Endothelial cell of umbilical vein (primary cell): ENCODE measurements around the gene IGFL4. TPM values are rescaled to one million over a fixed set of nuclear protein-coding genes. Genes with fewer than 3 reads are reported as not detected.

Experiments used
- BruUV-seq: library from RNA; stranded (reverse); fragments of 400-500 nt; replicated peaks from 2 replicates; lab custom pipeline; 2021; lab: Mats Ljungman, UMichigan
- CTCF ChIA-PET: fragments of 300-600, 350-600 bp; sonication (Branson Sonifier 250); formaldehyde crosslinking; loops from one replicate; lab custom pipeline; 2021; ENCODE audit warnings: antibody characterized with exemption, inconsistent platforms; lab: Charles Lee
- POLR2A ChIA-PET: fragments of 300-600, 350-600 bp; sonication (Branson Sonifier 250); formaldehyde crosslinking; loops from one replicate; lab custom pipeline; 2021; ENCODE audit warnings: antibody characterized with exemption, inconsistent platforms; lab: Charles Lee
- DNase-seq: peaks from one replicate; pipeline ENCODE4 v3.0.0-alpha.2; 2011; ENCODE audit warnings: low read depth, low spot score
- FAIRE-seq: peaks from 2 replicates; lab custom pipeline; 2011; peaks lifted over from hg19 to GRCh38; lab: Jason Lieb, UNC
- H2AFZ ChIP-seq: 2 replicates; pipeline ENCODE4 v1.6.0; 2012; ENCODE audit warnings: low read depth, low read length, control low read depth, inconsistent platforms
- H3K27ac ChIP-seq: 2 replicates; pipeline ENCODE4 v1.5.1; 2011; ENCODE audit warnings: low read depth, mild to moderate bottlenecking, control low read depth, low read length, moderate library complexity; ENCODE audit not compliant: insufficient read depth
- H3K27me3 ChIP-seq, 2 experiments: 2 replicates each; pipeline versions ENCODE4 v1.6.0 to v1.6.1; 2011; ENCODE audit warnings: low read length in 2 of 2, mixed read lengths in 1 of 2; ENCODE audit not compliant: control insufficient read depth in 2 of 2, insufficient read depth in 2 of 2
- H3K36me3 ChIP-seq, 2 experiments: 2 replicates in 1 of 2; 3 replicates in 1 of 2; pipeline ENCODE4 v1.5.1; 2011; ENCODE audit warnings: low read length in 2 of 2, mild to moderate bottlenecking in 1 of 2, moderate library complexity in 1 of 2; ENCODE audit not compliant: control insufficient read depth in 2 of 2, insufficient read depth in 2 of 2; ENCODE audit errors: extremely low read depth in 1 of 2
- H3K4me1 ChIP-seq: 3 replicates; pipeline ENCODE4 v1.5.1; 2011; ENCODE audit warnings: mild to moderate bottlenecking, low read length; ENCODE audit not compliant: control insufficient read depth, insufficient read depth; ENCODE audit errors: extremely low read depth
- H3K4me2 ChIP-seq: 2 replicates; pipeline ENCODE4 v1.6.1; 2011; ENCODE audit warnings: low read length, control low read depth, mixed read lengths; ENCODE audit not compliant: insufficient read depth
- H3K4me3 ChIP-seq, 3 experiments: fragments of 200-600 bp in 1 of 3; sonication (generic), shearing (Covaris generic) in 1 of 3; replicated peaks in 1 of 3; 2 replicates each; pipeline ENCODE4 v1.5.1; 2011 to 2016; ENCODE audit warnings: control low read depth in 3 of 3, low read length in 3 of 3, mild to moderate bottlenecking in 2 of 3, inconsistent platforms in 1 of 3, low read depth in 1 of 3, moderate library complexity in 1 of 3; ENCODE audit not compliant: insufficient read depth in 1 of 3
- H3K79me2 ChIP-seq: 2 replicates; pipeline ENCODE4 v1.6.0; 2012; ENCODE audit warnings: low read length, inconsistent platforms; ENCODE audit not compliant: control insufficient read depth, insufficient read depth
- H3K9ac ChIP-seq: replicated peaks from 2 replicates; pipeline ENCODE3; 2011; ENCODE audit warnings: low read length, control low read depth; ENCODE audit not compliant: insufficient read depth; ENCODE audit errors: extremely low read depth
- H3K9me1 ChIP-seq: replicated peaks from 3 replicates; pipeline ENCODE4 v1.6.0; 2011; ENCODE audit warnings: mild to moderate bottlenecking, low read length; ENCODE audit not compliant: control insufficient read depth, insufficient read depth; ENCODE audit errors: extremely low read depth
- H3K9me3 ChIP-seq: replicated peaks from 2 replicates; pipeline ENCODE4 v1.5.1; 2012; ENCODE audit warnings: low read length, inconsistent platforms; ENCODE audit not compliant: control insufficient read depth, insufficient read depth
- H4K20me1 ChIP-seq: replicated peaks from 2 replicates; pipeline ENCODE3; 2011; ENCODE audit warnings: mild to moderate bottlenecking, low read length; ENCODE audit not compliant: control insufficient read depth, insufficient read depth; ENCODE audit errors: extremely low read depth
- EZH2 ChIP-seq: IDR thresholded peaks from 2 replicates; pipeline ENCODE4 v1.6.1; 2012; ENCODE audit warnings: borderline replicate concordance, low read depth, mild to moderate bottlenecking, moderate library complexity, low read length, inconsistent platforms; ENCODE audit not compliant: severe bottlenecking
- GATA2 ChIP-seq: IDR thresholded peaks from 2 replicates; pipeline ENCODE4 v1.7.0; 2011; ENCODE audit warnings: low read depth, mild to moderate bottlenecking, moderate library complexity, mixed read lengths, low read length; ENCODE audit not compliant: insufficient read length, insufficient read depth
- JUN ChIP-seq: IDR thresholded peaks from 2 replicates; pipeline ENCODE4 v1.6.1; 2011; ENCODE audit warnings: borderline replicate concordance, low read depth; ENCODE audit not compliant: insufficient read length, insufficient read depth
- POLR2A ChIP-seq: IDR thresholded peaks from 2 replicates; pipeline ENCODE4 v1.6.1; 2012; ENCODE audit warnings: low read depth, mild to moderate bottlenecking, control low read depth, low read length
- dilution Hi-C: fragments of 300-500 bp; cut with MboI; formaldehyde crosslinking; loops from one replicate; pipeline ENCODE4 v1.15.0; 2019; ENCODE audit warnings: low sequenced_read_pairs; ENCODE audit not compliant: extremely low pct_ligation_motif_present
- intact Hi-C: fragments of 100-400 bp; cut with micrococcal nuclease; formaldehyde crosslinking; loops from one replicate; pipeline ENCODE4 v1.10.0; 2022
- polyA plus RNA-seq, 4 experiments: library from polyadenylated mRNA; depleted of rRNA in 3 of 4; stranded (reverse) in 3 of 4; unstranded in 1 of 4; fragments of >200 nt; gene quantifications; 2 replicates each; pipeline versions ENCODE4 v1.2.1 to v1.2.3, GENCODE V29; 2011 to 2012; ENCODE audit warnings: missing spikeins in 1 of 4
- total RNA-seq: library from RNA; stranded (reverse); gene quantifications from 2 replicates; pipeline ENCODE4 v1.2.3, GENCODE V29; 2021
- TF ChIP-seq, protein P1 (sequence below): IDR thresholded peaks from 2 replicates; pipeline ENCODE4 v1.6.1; 2011; ENCODE audit not compliant: insufficient read depth, insufficient read length
- TF ChIP-seq, protein P2 (sequence below), 2 donors: IDR thresholded peaks; 1 replicate in 1 of 2; 2 replicates in 1 of 2; pipeline ENCODE4 v1.5.1; 2011; ENCODE audit warnings: low read length in 2 of 2, mild to moderate bottlenecking in 2 of 2, moderate library complexity in 2 of 2, control low read depth in 1 of 2, inconsistent platforms in 1 of 2, low read depth in 1 of 2; ENCODE audit not compliant: insufficient read depth in 1 of 2; ENCODE audit errors: extremely low read depth in 1 of 2

IGFL4 gene
- total and polyA plus RNA-seq, 2 donors (not counting 3 experiments of a cell fraction or from before 2014, with no cell fraction given): not detected

DNA sequence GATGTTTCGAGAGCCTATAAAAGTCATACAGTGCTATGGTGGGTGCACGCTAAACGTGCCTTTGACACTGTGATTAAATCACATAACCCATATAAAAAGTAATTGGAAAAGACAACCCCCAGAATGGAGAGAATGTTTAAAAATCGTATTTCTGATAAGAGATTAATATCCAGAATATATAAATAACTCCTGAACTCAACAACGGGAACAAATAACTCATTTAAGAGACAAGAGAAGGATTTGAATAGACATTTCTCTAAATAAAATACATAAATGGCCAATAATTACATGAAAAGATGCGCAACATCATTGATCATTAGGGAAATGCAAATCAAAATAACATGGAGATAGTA, 37.0 kb upstream of the IGFL4 start:
- Histone ChIP-seq H3K4me3 (no peak overlapping the region), H3K27ac (no peak overlapping the region), H3K79me2 (no peaks in the 10 kb centered on the region), H4K20me1 (no peaks in the 10 kb centered on the region), H3K9ac (no peak overlapping the region), H3K36me3 (no peaks in the 10 kb centered on the region), H3K4me2 (no peak overlapping the region), H3K9me1 (no peaks in the 10 kb centered on the region), H3K4me1 (peaks cover 4% of the 10 kb centered on the region), H2AFZ (no peak overlapping the region), H3K9me3 (no peaks in the 10 kb centered on the region), H3K27me3 (peaks cover 31 to 45% of the 10 kb centered on the region in 2 experiments)
- TF ChIP-seq EZH2 (no peak), GATA2 (no peak), POLR2A (no peak), JUN (no peak)
- TF ChIP-seq, protein P1, sequence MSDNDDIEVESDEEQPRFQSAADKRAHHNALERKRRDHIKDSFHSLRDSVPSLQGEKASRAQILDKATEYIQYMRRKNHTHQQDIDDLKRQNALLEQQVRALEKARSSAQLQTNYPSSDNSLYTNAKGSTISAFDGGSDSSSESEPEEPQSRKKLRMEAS: no peak
- TF ChIP-seq, protein P2, sequence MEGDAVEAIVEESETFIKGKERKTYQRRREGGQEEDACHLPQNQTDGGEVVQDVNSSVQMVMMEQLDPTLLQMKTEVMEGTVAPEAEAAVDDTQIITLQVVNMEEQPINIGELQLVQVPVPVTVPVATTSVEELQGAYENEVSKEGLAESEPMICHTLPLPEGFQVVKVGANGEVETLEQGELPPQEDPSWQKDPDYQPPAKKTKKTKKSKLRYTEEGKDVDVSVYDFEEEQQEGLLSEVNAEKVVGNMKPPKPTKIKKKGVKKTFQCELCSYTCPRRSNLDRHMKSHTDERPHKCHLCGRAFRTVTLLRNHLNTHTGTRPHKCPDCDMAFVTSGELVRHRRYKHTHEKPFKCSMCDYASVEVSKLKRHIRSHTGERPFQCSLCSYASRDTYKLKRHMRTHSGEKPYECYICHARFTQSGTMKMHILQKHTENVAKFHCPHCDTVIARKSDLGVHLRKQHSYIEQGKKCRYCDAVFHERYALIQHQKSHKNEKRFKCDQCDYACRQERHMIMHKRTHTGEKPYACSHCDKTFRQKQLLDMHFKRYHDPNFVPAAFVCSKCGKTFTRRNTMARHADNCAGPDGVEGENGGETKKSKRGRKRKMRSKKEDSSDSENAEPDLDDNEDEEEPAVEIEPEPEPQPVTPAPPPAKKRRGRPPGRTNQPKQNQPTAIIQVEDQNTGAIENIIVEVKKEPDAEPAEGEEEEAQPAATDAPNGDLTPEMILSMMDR (IDR thresholded peaks at IDR 0.05; ENCODE audit: extremely low read depth in 1 of 2, insufficient read depth in 1 of 2, low read depth in 1 of 2, low read length in 2 of 2): no peak
- BruUV-seq: no TSS peak
- DNase-seq (no peak), FAIRE-seq (no peak)
- ChIA-PET CTCF (interaction anchor here (0.5 to 7.7 kb wide), 42 partner anchors 8 to 436 kb away, joined by 3 to 460 read pairs (median 3); partner anchors contain the start of genes CCDC61, IGFL4, IRF2BP1 and PGLYRP1), POLR2A (no interaction called here)
- intact Hi-C loops: loop anchor here (1.0 kb wide), 4 partner anchors 48 to 325 kb away; no protein-coding TSS in a partner anchor
- dilution Hi-C loops: no loop called here
